CD4-positive, alpha-beta T cell treated with Interferon gamma for 1 hour (primary cell): ENCODE measurements around the gene CXCR5.

Experiments used
- DNase-seq: peaks from one replicate; pipeline ENCODE4 v3.0.0-alpha.2; 2020

The CXCR5 gene

DNA sequence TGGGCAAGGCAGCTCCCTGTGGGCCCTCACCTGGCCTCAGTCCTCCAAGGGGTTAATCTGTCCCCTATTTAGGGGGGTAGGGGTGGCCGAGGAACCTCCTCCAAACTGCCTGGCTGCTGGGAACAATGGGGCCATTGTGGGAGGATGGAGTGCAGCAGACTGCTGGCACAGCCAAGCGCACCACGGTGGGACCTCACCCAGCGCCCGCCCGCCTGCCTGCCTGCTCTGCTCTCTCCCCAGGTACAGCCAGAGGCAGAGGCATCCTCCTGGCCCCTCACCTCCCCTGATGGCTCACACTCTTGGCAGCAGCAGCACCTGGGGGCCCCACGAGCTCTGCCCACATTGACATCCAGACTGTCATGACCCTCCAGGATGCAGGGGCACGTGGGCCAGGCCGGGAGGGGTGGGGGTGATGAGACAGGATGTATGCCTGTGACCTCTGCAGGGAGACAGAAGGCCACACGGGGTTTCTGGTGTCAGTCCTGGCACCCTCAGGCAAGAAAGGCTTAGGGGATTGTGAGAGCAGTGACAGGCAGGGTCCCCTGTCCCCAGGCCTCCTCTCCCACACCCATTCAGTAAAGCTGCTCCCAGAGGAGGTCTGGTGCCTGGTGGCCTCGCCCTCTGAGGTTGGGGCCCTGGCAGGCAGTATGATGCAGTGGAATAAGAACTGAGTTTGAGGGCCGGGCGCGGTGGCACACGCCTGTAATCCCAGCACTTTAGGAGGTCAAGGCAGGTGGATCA, 30.7 kb downstream of the CXCR5 start:
- peak; percentile 71 for DNase-seq

DNA sequence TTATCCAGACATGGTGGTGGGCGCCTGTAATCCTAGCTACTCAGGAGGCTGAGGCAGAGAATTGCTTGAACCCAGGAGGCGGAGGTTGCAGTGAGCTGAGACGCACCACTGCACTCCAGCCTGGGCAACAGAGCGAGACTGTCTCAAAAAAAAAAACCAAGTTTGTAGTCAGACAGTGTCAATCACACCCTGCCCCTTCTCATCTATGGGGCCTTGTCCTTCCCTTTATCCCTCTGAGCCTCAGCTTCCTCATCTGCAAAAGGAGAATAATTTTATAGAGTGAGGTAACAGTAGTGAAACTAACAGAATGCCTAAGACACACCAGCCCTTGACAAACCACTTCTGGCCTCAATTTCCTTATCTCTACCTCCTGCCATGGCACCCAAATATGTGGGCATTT, 31.3 kb downstream of the CXCR5 start:
- DNase-seq: no peak

DNA sequence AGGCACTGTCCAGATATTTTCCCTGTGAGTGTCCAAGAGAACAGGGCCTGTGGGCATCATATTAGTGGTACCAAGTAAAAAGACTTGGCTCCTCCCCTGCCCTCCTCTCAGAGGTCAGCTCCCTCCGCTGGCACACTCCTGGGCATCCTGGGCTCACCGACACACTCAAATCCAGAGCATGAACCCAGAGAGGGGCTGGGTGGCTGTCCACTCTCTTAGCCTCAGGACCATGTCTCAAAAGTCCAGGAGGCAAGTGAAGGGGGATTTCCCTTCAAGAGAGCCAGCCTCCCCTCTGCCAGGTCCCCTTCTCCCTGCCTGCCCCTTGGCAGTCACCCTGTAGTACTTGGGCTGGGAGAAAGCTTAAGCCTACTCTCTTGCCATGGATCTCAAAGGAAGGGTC, 31.7 kb downstream of the CXCR5 start:
- no peak for DNase-seq

DNA sequence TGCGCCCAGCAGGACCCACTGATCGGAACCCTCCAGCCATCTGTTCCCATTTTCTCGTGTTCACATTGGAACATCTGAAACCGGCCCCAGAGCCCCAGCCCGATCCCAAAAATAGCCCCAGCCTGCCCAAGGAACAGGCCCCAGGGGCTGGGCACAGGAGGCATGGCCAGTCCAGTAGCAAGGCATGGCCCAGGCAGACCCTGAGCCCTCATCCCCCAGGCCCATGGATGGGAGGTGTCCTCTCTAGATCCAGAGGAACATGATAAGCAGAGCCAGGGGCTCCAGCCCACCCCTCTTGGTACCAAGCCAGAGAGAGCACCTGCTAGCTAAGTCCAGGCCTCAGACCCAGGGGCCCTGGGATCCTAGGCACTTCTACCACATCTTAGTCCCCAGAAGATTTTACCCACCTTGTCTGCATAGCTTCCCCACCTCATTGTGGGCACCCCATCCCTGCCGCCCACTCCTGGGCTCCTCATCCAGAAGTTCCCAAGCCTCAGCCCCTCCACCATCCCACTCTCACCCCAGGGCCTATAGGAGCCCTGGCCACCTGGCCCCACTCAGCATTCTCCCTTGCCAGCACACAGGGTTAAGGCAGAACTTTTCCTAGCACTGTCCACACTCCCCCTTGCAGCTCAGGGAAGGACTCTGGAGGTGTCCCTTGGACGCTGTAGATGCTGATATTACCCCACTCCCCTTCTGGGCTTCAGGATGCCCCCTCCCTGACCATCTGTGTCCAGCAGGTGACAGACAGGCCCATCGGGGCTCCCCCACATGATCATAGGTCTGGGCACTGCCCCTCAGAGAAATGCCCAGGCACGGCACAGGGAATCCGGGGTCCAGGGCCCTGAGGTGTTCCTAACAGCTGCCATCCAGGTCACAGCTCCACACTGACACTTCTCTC, 32.5 kb downstream of the CXCR5 start:
- DNase-seq: no peak

DNA sequence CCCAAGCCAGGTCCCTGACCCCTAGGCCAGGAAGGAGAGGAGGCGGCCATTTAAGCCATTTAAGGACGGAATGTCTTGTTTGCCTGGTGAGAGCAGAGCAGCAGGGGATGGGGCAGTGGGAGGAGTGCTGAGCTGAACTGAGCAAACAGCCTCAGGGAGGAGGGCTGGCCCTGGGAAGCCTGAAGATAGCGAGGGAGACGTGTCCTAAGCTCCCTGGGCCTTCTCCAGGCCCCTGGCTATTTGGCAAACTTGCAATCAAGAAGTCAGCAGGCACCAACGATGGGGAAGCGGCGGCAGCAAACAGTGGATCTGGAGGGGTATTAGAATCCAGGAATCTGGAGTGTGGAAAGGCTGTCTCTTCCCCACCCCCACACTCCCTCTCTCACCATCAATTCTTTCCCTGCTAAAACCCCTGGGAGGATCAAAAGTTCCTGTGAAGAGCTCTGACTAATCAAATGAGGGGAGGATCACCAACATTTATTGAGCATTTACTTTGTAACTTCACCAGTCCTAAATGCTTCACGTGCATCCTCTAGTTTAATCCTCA, 33.2 kb downstream of the CXCR5 start:
- DNase-seq: no peak

DNA sequence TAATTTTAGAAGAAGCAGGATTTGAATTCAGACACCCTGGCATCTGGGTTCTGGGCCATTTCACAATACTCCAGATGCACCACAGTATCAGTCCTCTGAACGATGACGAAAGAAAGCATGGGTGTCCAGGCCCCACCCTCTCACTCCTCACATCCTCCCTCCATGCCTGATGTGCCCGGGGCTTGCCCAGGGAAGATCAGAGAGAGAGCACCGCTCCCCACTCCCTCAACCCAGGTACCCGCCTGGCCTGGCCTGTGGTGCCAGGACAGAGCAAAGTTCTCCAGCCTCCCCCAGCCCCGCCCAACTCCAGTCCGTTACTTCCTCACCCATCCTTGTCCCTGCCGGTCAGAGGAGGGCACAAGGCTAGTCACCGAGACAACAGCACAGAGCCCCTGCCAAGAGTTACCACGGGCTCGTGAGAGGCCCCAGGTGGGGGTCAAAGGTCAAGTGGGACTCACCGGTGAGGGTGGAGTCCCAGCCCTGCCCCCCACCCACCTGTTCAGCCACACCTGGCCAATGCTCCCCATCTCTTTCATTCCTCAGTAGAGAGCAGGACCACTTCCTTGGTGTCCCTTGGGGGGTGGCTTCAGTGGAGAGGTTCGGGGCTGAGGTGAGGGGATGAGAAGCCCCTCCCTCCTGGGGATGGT, 33.9 kb downstream of the CXCR5 start:
- DNase-seq: peak; percentile 75

DNA sequence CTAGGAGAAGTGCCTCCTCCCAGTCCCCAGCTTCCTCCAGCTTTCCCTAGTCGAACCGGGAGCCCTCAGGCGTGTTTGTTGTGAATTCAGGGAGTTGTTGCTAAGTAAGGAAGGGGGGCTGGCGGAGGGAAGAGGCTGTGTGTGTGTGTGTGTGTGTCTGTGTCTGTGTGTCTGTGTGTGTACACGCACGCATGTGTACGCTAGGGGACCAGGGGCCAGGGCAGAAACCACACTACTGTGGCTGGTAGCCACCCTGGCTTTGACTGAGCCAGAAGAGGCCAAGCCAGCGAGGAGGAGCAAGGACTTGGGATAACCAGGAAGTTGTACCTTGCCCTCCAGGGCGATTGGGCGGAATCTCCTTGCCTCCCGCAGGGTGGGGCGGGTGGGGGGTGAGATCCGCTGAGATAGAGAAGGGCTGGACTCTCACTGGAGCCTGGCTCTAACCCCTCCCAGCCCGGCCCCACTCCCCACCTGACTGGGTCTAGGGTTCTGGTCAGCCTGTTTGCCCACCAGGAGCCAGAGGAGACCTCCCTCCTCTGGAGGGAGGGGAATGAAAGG, 34.5 kb downstream of the CXCR5 start:
- peak; percentile 76 for DNase-seq

DNA sequence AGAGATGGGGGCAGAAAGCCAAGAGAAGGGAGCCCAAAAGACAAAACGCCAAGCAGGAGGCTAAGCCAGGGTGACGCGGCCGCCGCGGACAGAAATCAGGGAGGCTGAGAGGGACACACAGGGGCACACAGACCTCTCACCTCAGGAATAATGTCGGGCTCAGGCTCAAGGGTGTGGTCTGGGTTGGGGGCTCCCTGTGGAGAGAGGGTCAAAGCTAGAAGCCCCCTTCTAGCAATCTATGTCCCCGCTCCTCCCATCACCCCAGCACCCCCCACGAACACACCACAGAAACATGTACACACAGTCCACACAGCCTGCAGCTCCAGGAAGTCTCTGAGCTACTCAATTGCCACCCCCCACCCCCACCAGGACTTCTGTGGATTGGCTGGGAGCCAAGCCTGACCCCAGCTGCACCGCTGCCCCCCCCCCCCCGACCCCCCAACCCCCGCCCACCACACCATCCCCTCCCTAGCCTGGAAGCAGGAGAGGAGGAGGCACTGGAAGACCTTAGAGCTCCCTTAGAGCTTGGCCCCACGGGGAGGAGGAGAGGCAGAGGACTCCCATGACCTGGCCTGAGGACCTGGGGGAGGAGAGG, 35.1 kb downstream of the CXCR5 start:
- DNase-seq: peak; percentile 39

DNA sequence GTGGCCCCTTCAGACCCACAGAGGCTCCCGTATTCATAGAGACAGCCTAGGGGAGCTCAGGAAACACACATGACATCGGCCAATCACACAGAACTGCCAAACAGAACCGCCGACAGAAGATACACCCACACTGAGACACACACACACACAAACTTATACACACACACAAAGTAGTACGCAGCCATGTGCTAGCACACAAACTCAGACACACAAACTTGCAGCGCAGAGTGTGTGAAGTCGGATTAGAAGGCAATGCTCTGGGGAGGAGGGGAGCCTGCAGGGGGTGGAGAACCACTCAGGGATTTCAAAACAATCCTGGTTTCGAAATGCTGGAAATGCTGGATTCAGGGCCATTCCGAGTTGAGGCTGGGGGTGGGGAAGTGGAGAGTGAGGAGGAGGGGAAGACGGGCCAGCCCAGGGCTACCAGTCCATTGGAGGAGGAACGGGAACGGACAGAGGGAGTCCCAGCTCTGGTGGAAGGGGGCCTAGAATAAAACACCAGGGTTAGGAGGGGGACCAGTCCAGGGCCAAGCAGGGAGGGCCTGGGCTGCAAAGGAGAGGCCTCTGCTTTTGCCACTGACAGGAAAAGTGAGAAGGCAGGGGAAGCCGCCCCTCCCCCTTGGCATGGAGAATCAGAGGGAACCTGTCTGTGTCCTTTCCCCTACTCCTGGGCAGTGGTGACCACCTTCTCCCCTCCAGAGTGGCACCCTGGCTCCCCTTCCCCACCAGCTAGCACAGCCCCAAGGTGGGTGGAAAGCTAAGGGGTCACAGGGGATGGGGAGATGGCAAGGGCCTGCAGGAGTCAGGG, 37.6 kb downstream of the CXCR5 start:
- no peak for DNase-seq

DNA sequence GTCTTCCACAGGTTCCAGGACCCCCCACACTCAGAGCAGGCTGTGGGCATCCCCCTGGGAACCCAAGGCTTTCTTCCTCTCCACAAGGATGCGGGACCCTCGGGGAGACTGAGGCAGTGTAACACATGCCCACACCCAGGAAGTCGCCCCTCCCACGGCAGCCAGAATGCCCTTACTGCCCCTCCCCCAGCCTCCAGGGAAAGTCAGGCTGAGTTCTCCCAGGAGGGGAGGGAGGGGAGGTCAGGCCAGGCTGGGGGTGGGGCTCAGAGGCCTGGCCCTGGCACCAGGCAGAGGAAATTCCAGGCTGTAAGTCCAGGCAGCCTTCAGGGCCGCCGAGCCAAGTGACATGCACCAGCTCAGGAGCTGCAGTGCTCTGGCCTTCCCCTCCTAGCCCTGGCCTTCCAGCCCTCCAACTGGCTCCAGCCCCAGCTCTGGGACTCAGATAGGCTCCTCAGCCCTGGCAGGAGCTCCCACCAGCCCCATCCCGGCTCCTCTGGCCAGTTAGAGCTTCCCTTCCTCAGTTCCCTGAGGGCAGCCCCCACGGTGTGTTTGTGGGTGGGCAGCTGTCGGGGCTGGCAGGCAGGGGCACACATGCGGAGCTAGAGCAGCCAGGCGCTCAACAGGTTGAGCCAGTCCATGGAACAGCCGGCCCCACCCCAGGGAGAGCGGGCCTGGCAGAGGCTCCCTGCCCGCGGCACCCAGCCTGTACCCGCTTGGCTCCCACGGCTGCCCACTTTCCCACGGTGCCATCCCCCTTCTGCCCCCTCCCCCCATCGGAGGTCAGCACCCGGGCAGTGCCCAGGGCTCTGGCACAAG, 38.4 kb downstream of the CXCR5 start:
- DNase-seq: no peak

DNA sequence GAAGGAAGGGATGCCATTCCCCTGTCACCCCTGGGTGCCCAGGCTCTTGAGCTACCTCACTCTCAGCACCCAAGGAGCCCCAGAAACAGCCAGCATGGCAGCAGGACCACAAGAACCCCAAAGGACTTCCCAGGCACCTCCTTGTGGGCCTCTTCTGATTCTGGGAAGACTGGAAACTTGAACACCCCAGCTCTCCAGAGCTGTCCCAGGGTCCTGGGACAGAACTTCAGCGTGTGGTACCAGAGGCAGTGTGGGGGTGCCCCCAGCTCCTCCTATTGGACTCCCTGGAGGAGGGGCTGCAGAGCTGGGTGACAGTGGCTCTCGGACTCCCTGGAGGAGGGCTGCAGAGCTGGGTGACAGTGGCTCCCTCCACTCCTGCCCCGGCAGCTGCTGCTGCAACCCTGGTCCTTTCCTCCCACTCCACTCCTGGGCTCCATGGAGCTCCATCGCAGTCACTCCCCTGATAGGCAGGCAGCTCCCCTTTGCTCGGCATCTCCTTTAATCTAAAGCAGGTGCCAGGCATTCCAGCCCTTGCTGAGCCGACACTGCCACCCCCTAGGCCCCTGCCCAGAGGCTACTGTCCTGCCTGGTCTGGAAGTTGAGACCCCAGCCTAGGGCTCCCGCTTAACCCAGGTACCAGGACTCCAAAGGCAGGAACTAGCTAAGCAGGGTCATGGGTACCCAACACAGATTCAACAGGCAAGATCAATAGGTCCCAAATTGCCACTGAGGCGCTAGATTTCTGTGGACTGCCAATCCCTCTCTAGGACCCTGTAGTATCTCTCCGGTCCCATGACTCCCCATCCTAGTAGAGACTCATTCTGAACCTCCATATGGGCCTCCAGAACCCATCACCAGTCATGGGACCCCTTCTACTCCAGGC, 39.3 kb downstream of the CXCR5 start:
- DNase-seq: no peak

DNA sequence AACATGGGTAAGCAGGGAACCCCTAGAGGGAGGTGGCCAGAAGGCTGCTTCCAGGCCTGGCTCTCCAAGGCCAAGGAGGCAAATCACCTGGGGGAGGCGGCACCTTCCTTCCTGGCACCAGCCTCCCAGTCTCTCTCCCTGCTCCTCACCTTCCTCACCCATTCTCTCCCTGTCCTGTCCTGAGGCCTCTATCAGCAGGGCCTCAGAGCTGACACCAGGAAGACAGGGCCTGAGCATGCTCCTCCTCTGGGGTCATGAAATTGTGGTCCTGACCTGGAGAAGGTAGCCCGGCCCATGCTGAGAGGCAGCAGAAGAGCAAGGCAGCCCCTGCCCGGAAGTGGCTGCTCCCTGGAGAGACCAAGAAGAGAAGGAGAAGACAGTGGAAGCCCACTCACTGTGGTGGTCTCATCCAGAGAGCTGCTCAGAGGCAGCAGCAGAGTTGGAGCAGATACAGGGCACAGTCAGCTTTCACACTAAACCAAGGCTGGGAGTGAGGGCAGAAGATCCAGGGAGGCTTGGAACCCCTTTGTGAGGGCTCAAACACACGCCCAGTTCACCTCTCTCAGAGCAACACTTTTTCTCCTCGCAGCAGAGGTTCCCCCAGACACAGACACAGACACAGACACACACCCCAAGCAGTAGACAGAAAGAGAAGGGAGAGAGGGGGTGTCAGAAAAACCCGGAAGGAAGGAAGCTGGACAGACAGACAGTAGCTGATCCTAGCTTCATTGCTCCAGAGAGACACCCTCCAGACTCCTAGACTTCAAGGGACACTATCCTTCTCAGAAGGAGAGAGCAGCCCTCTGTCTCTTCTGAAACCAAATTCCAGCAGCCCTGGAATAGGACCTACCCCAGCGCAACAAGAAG, 40.3 kb downstream of the CXCR5 start:
- DNase-seq: peak; percentile 39

DNA sequence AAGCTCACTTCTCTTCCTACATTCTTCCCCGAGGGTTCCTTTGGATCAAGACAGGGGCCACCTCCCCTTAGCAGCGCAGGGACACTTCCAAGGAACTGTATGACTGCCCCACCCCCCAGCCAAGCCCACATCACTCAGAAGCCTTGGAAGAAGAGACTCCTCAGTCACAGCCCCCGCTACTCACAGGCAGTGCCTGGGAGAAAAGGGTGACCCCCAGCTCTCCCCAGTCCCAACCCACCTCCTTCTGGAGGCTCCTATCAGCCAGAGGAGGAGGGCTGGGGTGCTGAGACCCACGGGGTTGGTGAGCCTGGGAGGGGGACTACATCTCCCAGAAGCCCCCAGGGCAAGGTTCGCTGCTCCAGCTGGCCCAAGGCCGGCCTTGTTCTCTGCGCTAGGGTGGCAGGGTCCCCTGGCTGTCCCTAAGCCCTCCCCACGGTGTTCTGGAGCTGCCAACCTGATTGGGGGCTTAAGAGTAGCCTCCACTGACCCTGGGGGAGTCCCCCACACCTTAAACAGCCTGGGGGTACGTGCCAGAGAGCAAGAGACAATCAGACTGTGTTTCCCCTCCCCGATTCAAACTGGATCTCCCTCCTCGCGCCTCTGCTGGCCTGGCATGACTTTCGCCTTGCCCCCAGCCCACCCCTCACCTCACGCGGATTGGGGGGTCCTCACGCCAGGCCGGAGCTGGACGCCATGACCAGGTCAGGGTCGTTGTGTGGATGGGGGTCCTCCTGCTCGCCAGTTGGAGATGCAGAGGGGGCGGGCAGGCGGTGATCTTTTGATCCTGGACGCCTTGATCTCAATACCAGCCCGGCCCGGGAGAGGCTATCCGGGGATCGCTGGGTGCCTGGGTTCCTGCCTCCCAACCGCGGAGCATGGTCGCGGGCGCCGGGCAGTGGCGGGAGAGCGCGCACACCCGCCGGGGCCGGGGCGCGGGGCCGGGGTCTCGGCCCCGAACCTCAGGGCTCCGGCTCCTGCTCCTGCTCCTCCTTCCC, 41.2 kb downstream of the CXCR5 start:
- DNase-seq: peak; percentile 46

DNA sequence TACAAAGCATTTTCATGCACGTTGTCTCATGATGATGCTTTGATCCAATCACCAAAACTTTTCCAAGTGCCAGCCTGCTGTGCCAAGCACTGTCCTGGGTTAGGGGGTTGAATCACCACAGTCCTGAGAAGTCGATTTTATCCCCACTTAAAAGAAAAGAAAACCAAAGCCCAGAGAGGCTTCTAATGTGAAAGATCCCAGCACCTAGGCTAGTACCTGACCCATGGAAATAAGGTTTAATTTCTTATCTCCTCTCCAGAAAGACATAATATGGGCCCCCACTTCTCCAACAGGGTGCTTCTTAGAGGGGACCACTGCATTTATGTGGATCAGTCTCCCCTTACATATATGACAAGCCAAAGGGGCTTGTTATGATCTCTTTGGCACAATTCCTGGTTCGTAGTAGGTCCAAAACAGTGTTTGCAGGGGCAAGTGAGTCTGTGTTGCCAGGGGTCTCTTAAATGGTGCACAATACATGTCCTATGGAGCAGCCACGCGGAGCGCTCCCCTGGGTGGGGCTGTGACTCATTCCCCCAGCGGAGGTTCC, 43.9 kb downstream of the CXCR5 start:
- DNase-seq: no peak

DNA sequence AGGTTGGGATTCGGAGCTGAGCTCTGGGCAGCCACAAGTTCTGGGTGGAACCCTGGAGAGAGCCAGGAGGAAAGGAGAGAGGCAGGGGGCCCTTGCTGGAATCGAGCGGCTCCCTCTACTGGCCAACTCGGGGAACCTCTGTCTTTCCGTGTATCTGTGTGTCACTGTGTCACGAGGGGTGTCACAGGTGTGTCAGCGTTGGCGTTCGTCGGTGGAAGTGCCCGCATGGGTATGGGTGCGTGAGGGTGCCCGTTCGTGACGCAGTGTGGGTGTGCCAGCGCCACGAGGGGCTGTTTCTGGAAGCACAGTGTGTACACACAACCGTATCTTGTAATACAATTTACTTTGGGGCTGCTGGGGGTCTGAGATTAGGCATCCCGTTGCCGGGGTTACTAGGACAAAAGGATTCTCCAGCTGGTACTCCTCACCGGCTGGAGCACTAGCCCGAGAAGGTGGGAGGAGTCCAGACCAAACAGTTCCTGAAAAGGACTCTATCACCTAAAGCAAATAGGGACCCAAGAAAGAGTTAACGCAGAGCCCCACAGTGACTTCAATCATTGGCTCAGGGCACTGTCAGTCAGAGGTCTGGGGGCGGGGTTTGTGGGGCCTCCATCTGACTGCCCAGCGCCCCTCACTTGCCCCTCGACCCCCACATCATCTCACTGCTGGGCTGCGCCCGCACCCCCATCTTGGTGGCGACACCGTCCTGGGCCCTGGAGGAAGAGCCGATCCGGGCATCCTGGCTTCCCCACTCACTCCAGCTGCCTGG, 44.6 kb downstream of the CXCR5 start:
- peak; percentile 96 for DNase-seq

DNA sequence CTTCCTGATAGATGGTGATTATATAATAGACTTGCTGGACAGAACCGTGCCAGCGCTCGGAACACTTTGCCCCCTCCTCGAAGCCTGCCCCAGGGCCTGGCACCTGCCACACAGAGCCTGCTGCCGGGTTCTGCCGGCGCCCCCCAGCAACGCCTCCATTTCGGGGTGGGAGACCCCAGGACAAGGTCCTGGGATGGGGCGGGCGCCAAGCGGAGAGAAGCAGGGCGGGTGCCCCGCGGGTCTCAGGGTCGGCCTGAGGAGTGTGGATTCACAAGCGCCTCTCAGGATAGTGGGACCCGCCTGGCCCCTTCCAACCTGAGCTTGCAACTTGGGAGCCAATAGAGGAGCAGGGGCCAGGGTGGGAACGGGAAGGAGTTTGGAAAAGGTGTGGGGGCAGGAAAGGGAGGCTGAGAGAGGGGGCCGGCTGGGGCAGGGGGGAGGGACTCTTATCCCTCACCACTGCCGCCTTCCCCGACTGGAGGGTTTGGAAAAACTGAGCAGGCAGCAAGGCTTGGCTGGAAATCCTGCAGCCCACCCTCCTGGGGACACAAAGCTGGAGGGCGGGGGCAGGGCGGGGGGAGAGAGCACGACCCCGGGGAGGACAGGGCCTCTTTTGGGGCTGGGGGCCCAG, 45.3 kb downstream of the CXCR5 start:
- peak; percentile 4 for DNase-seq
